AG20443 (cell line): ENCODE results near the gene HSFY2.
"Not testable (repeated sequence)": the region's sequence is repeated elsewhere in the genome, so short reads cannot be mapped to it uniquely, and the experiment has no call there.

Source experiments
- DNase-seq: peaks from one replicate; pipeline ENCODE4 v3.0.0; 2012; ENCODE audit warnings: low spot score, mixed read lengths

HSFY2 gene

GRCh38 chrY:18773635-18774034 is at the start of gene HSFY2:
Gene HSFY2, minus strand, starts transcription at chrY:18773735. Its CDS starts 117 bp downstream, at chrY:18773618.
- not testable (repeated sequence) for DNase-seq

GRCh38 chrY:18815751-18816150 is 42.2 kb upstream of the HSFY2 start:
- not testable (repeated sequence) for DNase-seq

- DNase-seq: not testable (repeated sequence)
Observed at GRCh38 chrY:18788757-18789406, 15.3 kb upstream of the HSFY2 start.

GRCh38 chrY:18754077-18754476 is 19.5 kb downstream of the HSFY2 start:
- DNase-seq: not testable (repeated sequence)

- DNase-seq: not testable (repeated sequence)
Observed at GRCh38 chrY:18753133-18753815, 20.3 kb downstream of the HSFY2 start.

- DNase-seq: not testable (repeated sequence)
Observed at GRCh38 chrY:18723714-18724113, 49.8 kb downstream of the HSFY2 start.
